SK-N-SH treated with all-trans-retinoic acid at 6 μM for 48 hours (cell line): ENCODE data around the gene SVIL.

Experiments used
- PATZ1 ChIP-seq: fragments of 250-450 bp; sonication (Bioruptor Pico); IDR thresholded peaks from 2 replicates; pipeline ENCODE4 v1.8.0; 2020; ENCODE audit warnings: mild to moderate bottlenecking, moderate library complexity, borderline replicate concordance
- TCF4 ChIP-seq: fragments of 250-450 bp; sonication (Bioruptor Pico); IDR thresholded peaks from 2 replicates; pipeline ENCODE4 v1.8.0; 2021; ENCODE audit warnings: mild to moderate bottlenecking, moderate library complexity, borderline replicate concordance
- TOX ChIP-seq: fragments of 250-450 bp; sonication (Bioruptor Pico); IDR thresholded peaks from 2 replicates; pipeline ENCODE4 v1.8.0; 2021; ENCODE audit warnings: mild to moderate bottlenecking, moderate library complexity, borderline replicate concordance
- ZFP30 ChIP-seq: fragments of 450-650 bp; formaldehyde crosslinking; IDR thresholded peaks from 2 replicates; pipeline ENCODE4 v1.5.0; 2022; ENCODE audit warnings: mild to moderate bottlenecking, moderate library complexity
- ZNF565 ChIP-seq: fragments of 450-650 bp; formaldehyde crosslinking; conservative IDR thresholded peaks from 2 replicates; pipeline ENCODE4 v1.5.0; 2020; ENCODE audit warnings: low read depth, mild to moderate bottlenecking, moderate library complexity
- ZNF70 ChIP-seq: fragments of 450-650 bp; formaldehyde crosslinking; IDR thresholded peaks from 2 replicates; pipeline ENCODE4 v1.5.0; 2020; ENCODE audit warnings: mild to moderate bottlenecking, moderate library complexity

GRCh38 chr10:29426420-29426819, 208.4 kb downstream of the SVIL start:
- TF ChIP-seq ZNF565 (CRISPR knock-in tag) (no peak), ZNF70 (CRISPR knock-in tag) (no peak), PATZ1 (no peak), ZFP30 (CRISPR knock-in tag) (no peak), TCF4 (no peak), TOX (CRISPR knock-in tag) (no peak)
